NCI-H1048 (cell line): ENCODE data around the gene DDX54.

Experiments
- DNase-seq: peaks from one replicate; lab custom pipeline; 2025; lab: John Stamatoyannopoulos, UW

DDX54 gene

DNA sequence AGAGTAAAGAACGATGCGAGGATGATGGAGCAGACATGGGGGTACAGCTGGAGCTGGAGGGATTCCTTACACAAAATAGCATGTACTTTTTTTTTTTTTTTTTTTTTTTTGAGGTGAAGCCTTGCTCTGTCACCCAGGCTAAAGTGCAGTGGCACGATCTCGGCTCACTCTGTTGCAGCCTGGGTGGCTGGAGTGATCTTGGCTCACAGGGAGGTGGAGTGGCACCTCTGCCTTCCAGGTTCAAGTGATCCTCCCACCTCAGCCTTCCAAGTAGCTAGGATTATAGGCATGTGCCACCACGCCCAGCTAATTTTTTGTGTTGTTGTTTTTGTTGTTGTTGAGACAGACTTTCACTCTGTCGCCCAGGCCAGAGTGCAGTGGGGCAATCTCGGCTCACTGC, 44.6 kb downstream of the DDX54 start:
- no peak for DNase-seq

DNA sequence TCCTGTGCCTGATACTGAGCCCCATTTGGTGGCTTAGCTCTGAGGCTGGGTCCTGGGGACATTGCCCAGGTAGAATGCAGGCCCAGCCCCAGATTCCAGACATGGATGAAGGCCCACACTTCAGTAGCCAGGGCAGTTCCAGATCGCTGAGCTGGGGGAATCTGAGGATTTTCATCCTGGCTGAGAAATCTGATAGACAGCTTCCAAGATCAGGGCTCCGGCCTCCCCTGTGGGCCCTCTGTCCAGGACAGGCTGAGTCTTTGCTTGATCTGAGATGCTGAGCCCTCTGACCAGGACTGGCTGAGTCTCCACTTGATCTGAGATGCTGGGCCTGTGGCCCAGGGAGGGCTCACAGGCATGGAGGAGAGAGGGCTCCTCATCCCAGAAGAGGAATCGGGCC, 46.5 kb downstream of the DDX54 start:
- DNase-seq, result no peak

DNA sequence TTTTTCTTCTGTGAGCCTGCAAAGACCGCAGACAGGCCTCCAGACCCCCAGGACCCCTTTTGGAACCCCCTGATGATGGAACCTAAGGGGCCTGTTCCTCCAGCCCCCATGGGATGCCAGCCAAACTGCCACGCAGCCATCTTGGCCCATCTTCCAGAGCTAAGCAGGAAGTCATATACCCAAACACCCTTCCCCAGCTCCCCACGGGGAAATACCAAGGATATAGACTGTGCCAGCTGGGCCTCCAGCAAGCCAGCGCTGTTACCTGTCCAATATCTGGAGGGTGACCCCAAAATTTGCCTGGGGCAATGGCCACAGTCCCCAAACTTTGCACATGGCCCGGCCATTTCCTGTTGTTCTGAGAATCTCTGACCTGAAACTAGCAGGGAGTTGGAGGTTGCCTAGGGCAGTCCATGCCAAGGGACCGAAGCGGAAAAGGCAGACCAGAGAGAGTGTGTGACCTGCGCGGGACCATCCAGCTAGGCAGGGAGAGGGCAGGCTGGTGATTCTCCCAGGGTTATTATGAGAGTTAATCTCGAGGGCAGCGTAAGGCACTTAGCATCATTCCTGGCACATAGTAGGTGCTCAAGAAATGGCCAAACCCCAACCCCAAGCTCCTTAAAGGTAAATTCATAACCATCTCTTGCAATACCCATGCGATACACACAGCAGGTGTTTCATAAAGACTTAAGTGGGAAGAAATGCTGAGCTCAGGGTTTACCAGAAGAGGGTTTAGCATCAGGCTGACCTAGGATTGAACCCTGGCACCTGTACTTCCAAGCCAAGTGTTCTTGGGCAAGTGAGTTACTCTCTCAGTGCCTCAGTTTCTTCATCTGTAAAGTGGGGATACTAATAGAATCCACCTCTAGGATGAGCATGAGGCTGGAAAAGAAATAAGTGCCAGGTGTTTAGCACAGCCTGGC, 47.2 kb downstream of the DDX54 start:
- no peak for DNase-seq

DNA sequence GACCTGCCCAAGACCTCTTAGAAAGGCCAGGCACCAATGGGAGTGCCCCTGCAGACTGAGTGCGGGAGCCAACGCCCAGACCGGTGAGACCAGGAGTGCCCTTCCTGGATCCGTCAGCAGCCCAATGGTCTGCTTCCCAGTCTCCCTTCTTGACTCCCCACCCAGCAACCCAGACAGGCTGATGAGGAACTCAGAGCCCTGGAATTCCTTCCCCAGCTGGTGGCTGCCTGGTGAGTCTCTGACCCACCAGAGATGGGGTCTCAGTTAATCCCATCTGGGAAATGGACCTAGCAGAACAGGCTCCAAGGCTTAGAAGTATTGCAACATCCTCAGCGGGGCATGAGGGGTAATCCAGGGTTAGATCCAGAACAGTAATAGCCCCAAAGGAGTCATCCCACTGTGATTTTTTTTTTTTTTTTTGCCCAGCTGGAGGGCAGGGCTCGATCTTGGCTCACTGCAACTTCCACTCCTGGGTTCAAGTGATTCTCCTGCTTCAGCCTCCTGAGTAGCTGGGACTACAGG, 48.2 kb downstream of the DDX54 start:
- no peak for DNase-seq

DNA sequence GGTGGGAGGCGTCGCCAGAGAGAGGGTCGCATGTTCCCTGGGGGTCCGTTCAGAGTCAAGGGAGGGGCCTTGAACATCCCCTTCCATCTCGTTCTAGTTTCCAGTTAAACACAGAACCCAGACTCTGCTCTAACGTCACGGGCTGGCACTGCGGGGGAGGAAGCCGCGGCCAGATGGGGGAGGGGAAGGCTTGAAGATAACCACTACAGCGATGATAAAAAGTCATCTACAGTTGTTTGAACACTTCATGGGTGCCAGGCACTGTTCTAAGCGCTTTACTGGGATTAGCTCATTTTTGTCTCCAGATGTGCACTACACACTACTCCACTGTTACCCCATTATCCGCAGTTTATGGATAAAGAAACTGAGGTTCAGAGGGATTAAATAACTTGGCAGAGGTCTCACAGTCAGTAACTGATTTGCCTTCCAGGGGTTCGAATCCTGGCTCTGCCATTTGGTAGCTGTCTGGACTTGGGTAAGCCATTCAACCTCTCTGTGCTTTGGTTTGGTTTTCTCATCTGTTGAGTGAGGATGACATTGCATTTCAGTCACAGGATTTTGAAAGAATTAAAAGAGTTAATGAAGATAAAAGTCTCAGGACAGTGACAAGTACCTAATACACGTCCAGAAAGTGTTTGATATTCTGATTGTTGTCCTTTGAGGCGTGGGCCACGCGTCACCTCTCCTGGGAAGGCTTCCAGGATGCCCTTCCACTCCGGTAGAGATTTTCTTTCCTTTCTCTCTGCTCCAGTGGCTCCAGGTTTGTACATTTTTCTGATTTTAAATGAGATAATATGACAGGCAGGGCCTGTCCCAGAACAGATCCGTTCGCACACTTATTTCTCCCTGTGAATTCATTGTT, 48.9 kb downstream of the DDX54 start:
- no peak for DNase-seq

DNA sequence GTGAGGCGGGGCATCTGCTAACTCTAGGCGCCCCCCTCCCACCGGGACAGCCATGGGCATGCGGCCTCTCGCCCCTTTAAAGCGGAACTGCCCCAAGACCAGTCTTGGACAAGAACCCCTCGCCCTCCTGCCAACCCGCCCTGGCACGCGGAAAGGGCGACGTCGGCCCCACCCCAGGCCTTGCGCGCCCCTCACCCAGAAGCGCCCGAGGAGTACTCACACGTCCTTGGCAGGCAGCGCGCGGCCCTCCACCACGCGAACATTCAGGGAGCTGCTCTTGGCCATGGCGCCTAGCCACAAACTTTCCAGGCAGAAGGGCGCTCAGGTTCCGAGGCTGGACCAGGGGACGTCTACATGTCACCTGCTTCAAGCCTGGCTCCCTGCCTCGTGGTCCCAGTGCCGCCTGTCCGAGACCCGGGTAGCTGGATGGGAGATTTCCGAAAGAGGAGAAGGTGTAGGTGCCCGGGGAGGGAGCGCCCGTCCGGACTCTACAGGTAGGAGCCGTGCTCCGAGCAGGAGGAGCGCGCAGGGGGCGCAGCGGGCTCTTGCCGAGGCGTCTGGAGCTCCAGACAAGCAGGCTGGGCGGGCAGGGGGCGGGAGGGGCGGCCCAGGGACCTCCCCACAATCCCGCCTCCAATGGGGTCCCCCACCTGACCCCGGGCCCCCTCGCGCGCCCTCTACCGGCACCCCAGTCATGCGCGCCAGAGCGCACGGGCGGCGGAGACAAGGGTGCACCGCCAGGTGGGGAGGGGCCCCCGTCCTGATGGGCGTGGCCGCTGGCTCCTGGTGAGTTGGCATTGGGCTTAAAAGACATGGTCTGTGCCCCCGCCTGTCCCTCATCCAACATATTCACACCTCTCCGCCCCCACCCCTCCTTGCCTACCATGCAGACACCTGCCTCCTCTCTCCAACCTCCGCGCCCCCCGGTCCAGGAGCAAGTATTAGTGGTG, 49.8 kb downstream of the DDX54 start, which contains the start of gene RASAL1:
TSS of gene RASAL1 (minus strand) at position 584 of the 950 bp plus-strand sequence. CDS start at position 285, 299 bp downstream.
- peak; percentile 72 for DNase-seq

DNA sequence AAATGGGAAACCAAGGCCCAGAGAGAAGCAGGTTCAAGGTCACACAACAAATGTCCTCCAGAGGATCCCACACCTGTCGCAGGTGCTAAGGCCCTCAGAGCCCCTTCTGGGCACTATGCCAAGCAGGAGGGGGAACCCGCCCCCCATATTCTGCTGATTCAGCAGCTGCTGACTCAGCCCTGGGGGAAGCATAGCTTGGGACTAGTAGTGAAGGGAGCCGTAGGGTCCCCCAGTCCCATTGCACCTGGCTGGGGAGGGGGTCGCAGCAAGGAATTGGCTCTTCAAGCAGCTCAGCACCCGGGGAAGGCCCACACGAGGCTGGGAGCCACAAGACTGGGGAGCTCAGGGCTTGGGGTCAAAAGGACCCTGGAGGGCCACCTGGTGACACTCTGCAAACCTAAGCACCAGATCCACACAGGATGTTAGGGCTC, 50.7 kb downstream of the DDX54 start:
- no peak for DNase-seq

DNA sequence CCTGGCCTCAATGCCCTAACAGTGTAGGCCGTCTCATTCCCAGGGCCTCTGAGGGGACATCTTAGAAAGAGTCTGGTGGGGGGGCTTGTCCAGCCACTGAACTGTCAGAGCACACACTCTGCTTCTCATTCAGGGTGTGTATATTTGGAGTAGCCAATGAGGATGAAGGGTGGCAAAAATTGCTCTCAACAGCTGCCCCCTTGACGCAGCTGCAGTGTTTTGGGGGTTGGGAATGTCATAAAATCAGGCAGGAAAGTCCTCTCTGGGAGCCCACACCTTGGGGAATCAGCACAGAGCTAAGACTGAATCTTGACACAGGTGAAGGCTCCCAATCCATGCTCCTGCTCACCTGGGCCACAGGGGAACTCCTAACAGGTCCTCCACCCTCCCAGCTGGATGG, 51.2 kb downstream of the DDX54 start:
- DNase-seq, result no peak

DNA sequence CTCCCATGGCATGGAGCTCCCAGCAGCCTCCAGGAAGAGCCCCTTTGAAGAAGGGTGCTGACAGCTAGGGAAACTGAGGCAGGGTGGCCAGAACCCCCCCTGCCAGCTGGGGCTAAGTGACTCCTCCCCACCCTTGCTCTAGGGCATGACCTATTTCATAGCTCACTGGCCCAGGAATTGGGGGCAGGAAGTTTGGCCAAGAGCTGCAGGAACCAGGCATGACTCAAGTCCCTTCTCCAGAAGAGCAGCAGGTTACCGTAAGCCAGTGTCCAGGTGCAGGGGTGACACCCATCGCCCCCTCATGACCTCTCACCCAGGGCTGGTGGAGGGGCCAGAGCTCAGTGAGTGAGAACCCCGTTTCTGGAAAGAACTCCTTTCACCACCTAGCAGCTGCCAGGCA, 51.6 kb downstream of the DDX54 start:
- no peak for DNase-seq

DNA sequence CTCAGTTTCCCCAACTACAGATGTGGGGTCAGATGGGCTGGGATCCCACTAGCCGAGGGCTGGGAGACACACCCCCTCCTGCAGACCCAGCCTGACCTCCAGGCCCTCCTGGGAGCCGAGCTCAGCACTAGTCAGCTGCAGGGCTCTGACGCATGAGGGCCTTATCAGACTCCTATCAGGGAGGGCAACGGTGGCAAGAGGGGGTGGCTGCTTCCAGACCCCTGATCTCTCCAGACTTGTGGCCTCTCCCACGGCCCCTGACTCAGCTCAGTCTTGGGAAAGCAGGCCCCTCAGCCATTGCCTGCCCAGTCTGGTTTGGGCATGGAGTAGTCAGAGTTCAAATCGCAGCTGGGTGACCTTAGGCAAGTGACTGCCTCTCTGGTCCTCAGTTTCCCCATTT, 52.2 kb downstream of the DDX54 start:
- DNase-seq, result no peak

DNA sequence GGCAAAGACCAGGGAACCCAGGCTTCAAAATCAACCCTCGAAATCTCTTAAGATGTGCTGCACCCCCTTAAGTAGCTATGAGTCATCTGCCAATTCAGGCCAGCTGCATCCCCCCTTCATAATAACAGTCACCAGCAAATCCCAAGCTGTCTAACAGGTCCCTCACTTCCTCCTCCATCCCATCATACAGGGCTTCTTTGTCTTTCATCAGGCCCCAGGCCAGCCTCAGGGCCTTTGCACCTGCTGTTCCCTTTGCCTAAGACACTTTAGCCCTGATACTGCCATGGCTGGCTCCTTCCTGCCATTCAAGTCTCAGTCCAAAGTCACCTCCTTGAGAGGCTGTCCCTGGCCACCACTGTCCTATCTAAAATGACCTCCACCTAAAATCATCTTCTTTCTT, 53.7 kb downstream of the DDX54 start:
- no peak for DNase-seq

DNA sequence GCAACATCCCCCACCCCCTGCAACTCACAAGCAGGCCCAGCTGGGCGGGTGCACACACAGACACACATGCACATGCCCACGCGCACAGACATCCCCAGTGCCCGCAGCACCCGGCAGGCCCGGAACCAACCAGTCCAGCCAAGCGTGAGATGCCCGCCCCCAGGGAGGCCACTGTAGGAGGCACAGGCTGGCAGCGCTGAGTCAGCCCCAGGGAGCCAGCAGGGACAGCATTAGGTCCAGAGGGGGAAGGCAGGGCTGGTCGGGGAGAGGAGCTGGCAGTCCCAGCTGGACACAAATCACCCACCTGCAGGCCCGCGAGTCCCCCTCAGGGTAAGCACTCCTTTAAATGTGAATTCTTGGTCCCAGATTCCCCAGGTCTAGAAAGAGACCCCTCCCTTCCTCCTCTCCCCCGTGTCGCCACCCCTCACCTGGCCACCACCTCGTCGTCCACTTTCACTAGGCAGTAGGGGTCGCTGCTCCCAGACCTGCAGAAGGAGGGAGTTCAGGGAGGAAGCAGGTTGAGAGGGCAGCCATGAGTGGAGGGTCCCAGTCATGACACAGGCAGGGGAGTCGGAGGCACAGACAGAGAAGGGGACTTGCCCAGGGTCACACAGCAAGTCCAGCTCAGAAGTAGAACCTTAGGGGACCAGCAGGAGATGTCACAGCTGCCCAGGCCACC, 54.7 kb downstream of the DDX54 start:
- no peak for DNase-seq

DNA sequence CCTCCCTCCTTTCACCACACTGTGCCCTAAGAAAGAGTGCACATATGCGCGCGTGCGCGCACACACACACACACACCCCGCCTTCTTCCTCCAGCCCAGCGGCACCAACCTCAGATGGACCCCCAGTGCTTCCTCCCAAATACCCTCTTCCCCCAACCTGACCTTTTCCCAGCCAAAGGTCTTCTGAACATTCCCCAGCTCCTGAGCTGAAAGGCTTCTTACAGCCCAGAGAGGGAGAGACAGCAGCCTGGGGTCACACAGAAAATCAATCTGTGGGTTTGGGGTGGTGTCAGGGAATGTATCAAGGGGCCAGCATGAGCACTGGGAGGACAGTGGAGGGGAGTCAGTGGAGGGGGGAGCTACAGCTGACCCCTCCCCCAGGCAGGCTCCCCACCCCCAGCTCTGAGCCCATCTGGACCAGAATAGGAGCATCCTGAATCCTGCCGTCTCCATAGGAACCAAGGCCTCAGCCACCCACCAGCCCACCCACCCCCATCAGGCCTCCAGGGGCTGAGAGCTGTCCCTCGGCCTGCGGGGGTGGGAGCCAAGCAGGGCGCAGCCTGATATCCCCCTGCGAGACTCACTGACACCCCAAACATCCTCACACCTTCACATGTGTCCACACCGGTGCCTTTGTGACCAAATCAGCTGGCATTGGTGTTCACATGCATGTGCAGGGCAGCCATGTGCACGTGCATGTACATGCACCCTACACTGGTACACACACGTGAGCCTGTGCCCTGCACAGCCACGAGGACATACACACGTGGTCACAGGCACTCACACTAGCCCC, 55.4 kb downstream of the DDX54 start:
- no peak for DNase-seq

DNA sequence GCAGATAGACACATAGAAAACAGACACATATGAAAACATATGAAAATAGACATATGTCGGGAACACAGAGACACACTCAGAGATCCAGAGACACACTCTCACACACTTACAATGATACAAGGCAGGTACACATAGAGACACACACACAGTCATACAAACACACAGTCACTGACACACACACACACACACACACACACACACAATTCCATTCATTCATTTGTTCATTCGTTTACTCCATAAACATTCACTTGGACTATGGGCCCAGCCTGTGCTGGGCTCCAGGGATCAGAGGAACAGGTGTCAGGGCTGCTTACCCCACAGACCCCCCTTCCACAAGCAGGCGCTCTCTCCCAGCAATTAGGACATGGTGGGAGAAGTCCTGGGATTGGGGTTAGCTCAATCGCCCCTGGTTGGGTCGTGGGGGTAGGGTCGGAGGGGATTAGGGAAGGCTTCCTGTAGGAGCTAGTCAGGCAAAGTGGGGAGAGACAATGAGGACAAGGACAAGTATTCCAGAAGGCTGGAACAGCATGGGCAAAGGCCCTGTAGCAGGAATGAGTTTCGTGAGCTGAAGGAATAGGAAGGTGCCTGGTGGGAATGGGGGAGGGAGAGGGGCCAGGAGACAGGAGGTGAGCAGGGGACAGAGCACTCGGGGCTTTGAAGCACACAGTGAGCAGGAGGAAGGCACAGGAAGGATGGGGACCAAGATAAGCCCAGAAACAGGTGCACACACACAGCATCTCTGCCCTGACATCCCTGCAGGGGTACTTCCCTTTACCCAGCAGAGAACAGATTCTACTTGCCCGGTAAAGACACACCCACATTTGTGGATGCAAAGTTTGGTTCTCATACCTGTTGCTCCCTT, 56.2 kb downstream of the DDX54 start:
- DNase-seq, result no peak

DNA sequence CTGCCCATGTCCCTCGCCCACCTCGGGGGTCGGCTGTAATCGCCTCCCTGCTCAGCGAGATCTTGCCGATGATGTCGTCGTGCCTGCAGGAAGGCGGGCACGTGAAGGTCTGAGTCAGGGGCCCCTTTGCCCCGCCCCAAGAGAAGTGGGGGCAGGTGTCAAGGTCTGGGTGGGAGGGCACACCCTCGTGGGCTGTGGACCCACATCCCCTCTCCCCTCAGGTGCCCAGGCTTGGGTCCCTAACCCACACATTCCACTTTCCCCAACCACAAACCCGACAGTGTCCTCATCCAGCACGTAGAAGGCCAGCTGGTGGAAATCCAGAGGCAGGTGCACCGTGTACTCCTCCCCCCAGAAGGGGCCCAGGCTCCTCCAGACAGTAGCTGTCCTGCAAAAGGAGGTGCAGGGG, 57.5 kb downstream of the DDX54 start:
- DNase-seq, result no peak

DNA sequence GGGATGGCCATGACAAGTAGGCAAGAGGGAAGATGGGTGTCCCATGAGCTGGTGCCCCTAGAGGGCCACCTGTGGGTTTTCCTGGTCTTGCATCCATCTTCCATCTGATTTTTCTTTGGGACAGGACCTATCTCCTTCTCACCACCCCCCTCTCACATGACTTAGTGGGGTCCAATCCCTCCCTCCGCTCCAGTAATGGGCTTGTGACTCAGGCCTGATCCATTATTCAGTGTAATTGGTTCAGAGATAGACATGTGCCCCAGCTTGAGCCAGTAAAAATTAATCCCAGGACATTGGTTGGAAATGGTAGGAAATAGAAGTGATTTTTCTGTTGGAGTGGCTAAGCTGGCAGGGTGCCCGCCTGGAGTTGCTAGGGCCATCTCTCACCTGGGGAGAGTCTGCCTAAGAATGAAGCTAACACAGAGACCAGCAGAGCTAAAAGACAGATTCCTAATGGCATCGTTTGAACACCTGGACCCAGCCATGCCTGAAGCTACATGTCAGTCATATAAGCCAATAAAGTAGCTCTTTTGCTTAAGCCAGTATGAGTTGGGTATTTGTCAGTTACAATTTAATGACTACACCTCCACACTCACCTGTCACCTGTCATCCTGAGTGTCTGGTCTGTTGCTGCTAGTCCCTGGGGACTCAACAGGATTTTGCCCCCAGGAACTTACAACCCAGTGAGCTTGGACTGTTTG, 64.5 kb downstream of the DDX54 start:
- no peak for DNase-seq

DNA sequence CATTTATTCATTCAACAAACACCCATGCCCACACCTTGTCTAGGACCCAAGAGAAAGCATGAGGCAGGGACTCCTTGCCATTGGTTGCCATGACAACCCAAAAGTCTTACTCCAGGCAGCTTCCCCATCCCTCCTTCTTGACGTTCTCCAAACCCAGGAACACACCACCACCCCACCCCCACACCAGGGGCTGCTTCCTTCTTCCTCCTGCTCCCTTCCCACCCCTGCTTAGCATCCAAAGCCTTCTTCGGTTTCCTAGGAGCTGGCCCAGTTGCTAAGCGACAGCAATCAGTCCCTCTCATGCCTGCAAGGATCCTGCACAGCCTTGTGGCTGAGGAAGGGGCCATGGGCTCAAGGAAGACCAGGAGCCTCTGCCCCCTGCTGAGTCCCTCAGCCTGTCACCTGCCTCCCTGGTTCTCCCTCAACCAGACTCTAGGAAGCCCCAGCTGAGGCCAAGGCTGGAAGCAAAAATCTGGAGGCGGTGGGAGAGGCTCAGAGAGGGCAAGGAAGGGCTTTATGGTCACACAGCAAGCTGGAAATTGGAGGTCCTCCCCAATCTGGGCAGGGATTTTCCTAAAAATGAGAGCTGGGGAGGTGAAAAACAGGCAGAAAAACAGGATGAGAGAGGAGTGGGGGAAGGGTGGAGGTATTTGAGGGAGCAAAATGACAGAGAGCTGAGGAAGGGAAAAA, 65.2 kb downstream of the DDX54 start:
- no peak for DNase-seq

DNA sequence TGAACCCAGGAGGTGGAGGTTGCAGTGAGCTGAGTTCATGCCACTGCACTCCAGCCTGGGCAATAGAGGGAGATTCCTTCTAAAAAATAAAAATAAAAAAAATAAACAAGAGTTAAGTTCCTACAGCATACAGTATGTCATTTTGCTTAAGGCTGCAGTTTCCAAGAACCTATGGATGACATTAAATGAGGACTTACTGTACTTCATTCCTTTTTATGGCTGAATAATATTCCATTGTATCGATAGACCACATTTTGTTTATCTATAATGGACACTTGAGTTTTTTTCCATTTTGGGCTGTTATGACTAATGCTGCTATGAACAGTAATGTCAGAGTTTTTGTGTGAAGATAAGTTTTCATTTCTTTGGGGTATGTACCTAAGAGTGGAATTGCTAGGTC, 67.1 kb downstream of the DDX54 start:
- no peak for DNase-seq
